ENCODE data around the gene LDHAL6B.

Gene LDHAL6B

GRCh38 chr15:59218710-59219109, 12.1 kb downstream of the LDHAL6B start:
- DNase-seq (ENCODE audit: low spot score), result no peak

DNA sequence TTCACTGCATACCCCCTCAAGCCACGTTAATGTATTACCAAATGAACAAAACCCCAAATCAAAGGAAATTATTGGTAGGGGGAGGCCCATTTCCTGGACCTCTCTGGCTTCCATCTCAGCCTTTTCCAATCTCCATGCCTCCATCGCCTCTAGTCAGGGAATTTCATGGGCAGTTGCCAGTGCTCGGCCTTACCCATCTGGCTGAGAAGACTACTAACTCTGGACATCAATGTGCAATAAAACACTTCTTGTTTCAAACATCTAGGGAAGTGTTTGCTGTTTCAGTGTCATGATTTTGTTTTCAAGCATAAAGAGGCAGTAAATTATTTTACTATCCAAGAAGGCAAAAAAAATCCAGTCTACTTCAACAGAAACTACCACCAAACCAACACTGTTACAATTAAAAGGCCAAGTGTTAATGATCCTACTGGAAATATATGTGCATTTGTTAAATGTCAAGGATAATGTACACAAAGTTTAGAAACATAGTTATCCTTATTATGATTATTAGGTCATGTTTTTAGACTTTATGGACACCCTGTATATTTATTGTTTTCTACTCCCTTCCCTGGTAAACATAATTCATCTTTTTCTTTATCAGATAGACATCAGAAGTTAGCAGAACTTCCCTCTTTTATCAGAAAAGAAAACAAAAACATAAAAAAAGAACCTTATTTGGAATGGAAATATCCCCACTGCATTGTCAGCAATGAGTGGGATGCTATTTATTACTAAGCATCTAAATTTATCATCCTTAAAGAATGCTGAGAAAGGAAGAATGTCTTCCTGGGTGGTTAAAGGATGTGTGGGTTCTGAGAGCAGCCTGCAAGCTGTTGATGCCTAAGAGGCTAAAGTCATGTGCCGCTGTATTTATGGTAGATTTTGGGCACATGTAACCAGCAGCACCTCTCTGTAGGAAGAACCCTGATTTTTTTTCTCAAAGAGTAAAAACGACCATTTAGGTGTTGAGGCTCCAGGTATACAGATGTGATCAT, 15.2 kb downstream of the LDHAL6B start:
- no peak for DNase-seq (ENCODE audit: low spot score)

GRCh38 chr15:59222906-59223550, 16.4 kb downstream of the LDHAL6B start:
- DNase-seq (ENCODE audit: low spot score), result no peak

DNA sequence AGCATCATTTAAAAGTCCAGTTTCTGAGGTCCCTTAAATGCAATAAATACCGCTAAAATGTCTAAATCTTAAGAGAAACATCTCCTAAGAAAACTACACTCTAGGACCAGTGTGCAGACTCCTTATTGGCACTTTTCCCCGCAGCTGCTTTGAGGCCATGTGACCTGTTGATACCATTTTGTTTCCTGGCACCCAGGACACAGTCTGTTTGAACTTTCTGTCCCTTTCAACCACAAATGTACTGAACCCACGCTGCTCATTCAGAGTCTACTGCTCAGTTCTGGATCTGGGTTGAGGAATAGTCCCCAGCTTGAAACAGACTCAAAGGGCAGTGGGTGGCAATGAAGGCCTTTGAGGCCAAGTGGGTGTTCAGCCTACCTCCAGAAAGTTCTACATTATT, 17.1 kb downstream of the LDHAL6B start:
- no peak for DNase-seq (ENCODE audit: low spot score)

GRCh38 chr15:59224474-59224873, 17.8 kb downstream of the LDHAL6B start:
- DNase-seq (ENCODE audit: low spot score), result no peak

DNA sequence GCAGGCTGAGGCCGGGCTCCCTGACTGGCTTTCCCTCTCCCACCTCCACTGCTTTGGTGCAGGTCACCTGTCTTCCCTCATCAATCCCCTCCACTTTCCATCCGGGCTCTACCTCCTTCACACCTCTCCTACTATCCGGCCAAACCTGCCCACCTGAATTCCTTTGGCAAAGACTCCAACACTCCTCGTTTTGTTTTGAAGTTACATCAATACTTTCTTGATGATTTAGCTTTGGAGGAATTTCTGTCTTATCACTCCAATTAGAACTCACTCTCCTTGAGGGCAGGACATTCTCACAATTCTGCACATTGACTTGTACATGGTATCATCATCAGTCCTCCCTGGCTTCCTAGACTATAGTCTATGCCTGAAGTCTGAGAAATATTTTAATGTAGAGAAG, 20.4 kb downstream of the LDHAL6B start:
- no peak for DNase-seq (ENCODE audit: low spot score)

- no peak for DNase-seq (ENCODE audit: low spot score)
These were observed 22.4 kb downstream of the LDHAL6B start for GRCh38 chr15:59229015-59229414.

- no peak for DNase-seq (ENCODE audit: low spot score)
These were observed 22.8 kb downstream of the LDHAL6B start for GRCh38 chr15:59229453-59229852.

- DNase-seq (ENCODE audit: low spot score), result no peak
These were observed 23.9 kb downstream of the LDHAL6B start for GRCh38 chr15:59230531-59231055.

DNA sequence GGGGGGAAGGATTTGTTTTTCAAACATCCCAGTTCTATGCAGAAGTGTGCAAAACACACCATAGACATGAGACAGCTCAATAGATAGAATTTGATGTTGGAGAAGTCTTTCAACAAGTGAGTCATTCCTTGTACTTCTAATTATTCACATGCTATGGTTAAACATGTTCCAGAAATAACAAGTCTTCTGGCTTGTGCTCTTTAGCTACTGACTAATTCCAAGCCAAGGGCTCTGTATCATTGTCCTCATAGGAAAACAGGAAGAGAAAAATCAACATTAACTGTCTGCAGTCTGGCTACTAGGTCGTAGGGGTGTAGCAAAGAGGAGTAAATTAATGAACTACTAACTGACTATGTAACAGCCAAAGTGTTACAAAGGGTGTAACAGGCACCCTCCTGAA, 25.8 kb downstream of the LDHAL6B start:
- DNase-seq (ENCODE audit: low spot score), result no peak

GRCh38 chr15:59236394-59236793, 29.8 kb downstream of the LDHAL6B start:
- no peak for DNase-seq (ENCODE audit: low spot score)

DNA sequence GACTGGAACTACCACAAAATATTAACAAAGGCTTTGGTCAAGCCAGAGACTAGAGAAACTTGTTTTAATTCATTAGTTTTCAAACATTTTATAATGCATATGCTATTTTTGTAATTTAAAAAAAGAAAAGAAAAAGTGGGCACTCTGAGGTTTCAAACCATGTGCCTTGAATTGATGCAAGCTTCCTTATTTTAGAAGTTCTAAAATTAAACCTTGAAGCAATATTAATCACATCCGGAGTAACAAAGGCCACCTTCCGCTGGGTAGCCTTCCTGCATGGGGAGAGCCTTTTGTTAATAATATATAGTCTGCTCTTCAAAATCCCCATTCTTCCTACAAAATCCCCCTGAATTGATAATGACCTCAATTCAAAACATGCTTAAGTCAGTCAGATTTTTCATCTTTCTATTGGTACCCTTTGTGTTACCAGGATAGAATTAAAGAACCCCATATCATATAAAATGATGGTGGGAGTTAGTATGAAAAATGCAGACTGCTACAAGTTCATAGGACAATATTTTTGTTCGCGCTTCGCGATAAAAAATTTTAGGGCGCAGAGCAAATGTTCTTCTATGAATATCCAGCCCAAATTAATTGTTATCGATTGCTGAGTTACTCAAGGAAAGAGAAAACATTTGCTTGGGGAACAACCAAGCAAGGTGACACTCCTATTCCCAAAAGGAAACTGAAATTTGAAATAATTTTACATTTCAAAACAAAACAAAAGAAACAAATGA, 30.6 kb downstream of the LDHAL6B start:
- DNase-seq (ENCODE audit: low spot score), result no peak

DNA sequence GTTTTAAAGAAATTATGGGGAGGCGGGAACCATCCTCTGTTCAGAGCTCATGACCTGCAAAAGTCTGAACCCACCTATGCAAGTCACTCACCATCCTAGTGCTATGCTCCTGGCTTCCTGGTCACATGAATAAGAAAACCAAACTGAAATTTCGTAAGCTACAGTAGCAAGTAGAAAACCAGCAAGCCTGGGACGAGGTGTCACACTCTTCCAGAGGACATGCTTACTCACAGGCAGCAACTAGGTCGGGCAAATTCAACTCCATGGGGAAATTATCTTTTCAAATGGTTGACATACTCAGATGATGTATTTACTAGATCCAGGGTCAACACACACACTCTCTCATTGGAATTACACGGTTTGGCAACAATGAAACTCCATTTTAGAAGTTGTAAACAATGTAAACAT, 31.3 kb downstream of the LDHAL6B start:
- no peak for DNase-seq (ENCODE audit: low spot score)

GRCh38 chr15:59240036-59240435, 33.4 kb downstream of the LDHAL6B start:
- DNase-seq (ENCODE audit: low spot score), result no peak

GRCh38 chr15:59242649-59243048, 36.0 kb downstream of the LDHAL6B start:
- DNase-seq (ENCODE audit: low spot score), result no peak

GRCh38 chr15:59243622-59244021, 37.0 kb downstream of the LDHAL6B start:
- DNase-seq (ENCODE audit: low spot score), result no peak

DNA sequence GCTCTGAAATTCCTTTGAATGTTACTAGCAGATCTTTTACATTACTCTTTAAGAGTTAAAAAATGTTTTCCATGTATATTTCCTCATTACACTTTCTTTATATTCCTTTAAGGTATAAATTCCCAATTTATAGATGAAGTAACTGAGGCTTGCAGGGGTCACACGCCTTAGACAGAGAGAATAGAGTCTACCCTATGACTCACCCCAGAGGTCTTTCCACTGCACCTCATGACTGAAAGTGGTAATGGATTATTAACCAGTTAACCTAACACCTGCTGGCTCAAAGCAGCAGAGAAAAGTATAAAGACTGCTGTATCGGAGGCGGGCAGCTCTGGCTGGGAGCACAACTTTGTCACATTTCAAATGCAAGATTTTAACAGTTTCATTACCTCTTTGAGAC, 37.7 kb downstream of the LDHAL6B start:
- DNase-seq (ENCODE audit: low spot score), result no peak

DNA sequence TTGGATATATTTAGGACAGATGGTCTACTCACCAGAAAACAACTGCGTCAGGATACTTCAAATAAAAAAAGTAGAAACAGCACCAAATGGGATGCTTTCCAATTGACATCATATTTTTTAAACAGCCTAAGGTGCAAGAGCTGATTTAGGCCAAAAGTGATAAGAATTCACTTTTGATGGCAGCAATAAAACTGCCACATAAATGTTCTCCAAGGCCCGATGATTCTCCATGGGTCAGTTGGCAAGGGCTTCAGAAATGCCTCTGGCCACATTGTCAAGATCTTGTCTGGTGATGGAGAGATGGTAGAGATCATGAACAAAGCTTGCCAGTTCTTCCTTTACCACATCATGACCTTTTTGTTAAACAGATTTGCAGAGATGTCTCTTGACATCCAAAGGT, 38.9 kb downstream of the LDHAL6B start:
- no peak for DNase-seq (ENCODE audit: low spot score)

DNA sequence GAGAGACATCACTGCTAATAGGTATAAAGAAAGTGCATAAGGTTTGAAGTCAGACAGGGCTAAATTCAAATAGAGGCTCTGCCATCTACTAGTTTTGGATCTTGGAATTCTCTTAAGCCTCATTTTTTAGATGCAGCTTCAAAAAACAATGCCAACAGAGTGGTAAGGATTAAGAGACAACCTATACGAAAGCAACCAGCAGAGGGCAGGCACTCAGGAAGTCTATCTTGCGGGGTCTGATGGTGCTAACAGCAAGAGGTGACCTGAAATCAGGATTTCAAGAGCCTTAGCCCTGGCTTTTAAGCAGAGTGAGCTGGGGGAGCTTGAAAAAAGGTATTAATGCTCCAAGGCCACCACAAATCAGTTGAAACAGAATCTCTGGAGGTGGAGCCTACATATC, 40.7 kb downstream of the LDHAL6B start:
- DNase-seq (ENCODE audit: low spot score), result peak; percentile 72

GRCh38 chr15:59249816-59250215, 43.2 kb downstream of the LDHAL6B start:
- no peak for DNase-seq (ENCODE audit: low spot score)

DNA sequence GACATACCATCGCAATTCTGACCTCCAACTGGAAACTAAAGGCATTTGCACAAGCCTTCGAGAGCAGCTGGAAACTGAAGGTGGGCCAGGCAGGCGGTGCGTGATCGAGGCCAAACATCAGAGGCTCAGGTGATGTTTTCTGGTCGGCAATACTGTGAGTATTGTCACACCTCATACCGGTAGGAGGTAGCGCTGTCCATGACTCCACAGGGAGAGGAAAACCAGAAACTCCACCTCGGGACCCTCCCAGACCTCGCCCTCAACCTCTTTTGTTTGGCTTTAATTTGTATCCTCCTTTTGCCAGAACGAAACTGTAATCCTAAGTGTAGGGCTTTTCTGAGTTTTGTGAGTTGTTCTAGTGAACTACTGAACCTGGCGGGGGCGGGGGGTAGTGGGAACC, 43.6 kb downstream of the LDHAL6B start:
- DNase-seq (ENCODE audit: low spot score), result no peak
